Retina (tissue), 1 donor: ENCODE data around the gene KIRREL3.
A peak's percentile ranks its signal among the peaks of the same experiment; 100 is the strongest.

Experiments
- DNase-seq: peaks from one replicate; pipeline ENCODE4 v3.0.0-alpha.2; 2016

KIRREL3 gene

DNA sequence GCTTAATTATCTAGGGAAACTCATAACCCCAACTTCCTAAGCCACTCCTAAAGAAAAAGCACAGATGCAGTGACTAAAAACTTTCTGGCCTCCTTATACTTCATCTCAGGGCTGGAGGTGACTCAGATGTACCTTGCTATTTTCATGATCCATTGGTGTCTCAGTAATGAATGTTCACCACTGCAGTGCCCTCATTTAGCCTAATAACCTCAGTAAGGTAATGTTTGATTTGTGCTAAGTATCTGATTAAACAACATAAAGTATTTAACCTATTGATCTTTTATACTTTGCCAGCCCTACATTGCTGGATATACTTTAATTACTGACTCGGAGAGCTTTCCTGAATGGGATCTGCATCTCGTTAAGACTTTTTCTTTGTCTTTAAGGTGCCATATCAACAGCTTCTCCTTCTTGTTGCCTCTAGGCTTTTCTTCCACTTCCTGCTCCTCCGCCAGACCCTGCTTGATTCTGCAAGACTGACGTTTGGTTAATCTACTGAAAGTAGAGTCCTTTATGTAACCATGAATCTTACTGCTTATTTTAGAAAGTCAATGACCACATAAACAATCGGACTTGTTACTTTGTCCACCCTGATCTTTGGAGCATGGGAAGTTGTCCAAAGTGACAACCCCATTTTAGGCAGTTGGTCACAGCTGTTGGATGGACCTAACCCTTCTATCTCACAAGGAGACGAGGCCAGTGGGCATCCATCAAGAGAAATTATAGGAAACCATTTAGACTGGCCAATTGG, 342.1 kb downstream of the KIRREL3 start:
- no peak for DNase-seq

DNA sequence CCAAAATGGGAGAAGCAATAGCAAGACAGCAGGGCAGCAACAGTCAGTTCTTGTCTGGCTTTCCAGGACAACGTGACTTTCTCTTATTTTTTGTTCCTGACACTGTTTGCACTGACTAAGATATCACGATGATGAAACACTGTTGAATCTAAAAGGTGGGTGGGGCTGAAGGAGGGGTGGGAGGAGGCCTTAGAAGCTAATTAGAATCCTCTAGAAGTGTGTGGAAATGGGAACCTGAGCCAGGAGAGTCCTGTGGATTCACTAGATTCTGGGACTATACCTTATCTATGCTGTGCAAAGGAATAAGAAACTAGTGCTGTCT, 344.8 kb downstream of the KIRREL3 start:
- no peak for DNase-seq

DNA sequence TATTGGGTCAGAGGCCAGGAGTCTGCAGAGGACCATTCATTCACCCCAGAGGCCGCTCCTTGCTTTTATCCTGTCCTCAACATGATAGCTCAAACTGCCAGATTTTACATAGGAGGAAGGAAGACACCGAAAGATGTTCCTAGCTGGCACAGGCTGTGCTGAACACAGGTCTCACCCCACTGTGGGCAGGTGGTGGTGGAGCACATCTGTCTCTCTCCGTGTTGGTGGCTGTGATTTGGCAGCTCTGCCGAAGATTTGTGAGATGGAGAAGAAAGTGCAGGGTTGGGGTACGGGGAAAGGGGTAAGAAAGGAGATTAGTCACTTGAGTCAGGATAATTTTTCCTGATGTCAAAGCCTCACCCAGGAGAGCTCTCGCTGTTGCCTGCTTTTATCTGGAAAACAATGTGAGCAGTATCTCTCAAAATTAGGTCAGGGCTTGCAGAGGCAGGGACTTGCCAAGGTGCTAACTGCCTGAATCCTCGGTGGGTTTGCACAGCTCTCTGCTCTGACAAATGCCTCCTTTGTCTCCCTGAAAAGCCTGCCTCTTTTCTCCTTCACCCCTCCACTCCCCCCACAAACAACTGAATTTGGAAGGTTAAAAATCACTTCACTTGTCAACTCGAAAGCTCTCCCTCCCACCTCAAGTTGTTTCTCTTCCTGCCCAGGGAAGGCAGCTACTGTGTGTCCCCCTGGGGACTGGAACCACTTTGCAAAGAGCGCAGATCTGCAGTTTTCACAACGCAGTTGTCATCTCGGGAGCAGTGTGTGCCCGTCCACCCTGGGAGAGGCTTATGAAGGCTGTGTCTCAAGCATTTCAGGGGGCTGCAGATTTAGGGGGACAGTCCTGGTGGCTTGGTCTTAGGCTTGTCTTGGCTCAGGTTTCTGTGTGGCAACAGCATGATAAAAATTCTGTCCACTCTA, 345.4 kb downstream of the KIRREL3 start:
- peak; percentile 76 for DNase-seq

- DNase-seq = no peak
These were observed 347.5 kb downstream of the KIRREL3 start for GRCh38 chr11:126653040-126653439.

DNA sequence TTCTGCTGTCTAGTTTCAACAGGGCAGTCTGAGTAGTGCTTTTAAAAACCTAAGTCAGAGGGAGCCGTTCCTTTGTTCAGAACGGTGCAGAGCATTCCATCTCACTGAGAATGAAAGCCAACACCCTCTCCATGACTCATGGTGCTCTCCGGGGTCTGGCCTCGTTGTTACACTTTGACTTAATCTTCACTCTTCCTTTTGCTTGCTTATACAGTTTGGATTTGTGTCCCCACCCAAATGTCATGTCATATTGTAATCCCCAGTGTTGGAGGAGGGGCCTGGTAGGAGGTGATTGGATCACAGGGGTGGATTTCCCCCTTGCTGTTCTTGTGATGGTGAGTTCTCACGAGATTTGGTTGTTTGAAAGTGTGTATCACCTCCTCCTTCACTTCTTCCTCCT, 352.8 kb downstream of the KIRREL3 start:
- no peak for DNase-seq

GRCh38 chr11:126646701-126647557, 353.6 kb downstream of the KIRREL3 start:
- no peak for DNase-seq

DNA sequence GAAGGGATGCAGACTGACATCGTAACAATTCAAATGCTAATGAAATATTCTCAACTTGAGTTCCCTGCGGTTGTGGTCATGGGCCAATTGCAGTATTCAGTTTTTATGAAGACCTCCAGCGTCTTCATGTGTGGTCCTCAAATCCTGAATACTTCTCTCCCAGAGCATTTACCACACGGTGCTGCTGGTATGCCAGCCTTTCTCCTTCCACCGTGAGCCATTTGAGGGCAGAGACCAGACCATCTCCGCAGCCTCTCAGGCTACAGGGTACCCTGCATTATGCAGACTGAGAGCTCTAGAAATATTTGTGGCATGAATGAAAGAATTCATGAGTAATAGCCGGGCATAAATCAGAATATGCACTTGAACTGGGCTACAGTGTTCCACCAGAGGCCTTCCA, 355.4 kb downstream of the KIRREL3 start:
- no peak for DNase-seq

DNA sequence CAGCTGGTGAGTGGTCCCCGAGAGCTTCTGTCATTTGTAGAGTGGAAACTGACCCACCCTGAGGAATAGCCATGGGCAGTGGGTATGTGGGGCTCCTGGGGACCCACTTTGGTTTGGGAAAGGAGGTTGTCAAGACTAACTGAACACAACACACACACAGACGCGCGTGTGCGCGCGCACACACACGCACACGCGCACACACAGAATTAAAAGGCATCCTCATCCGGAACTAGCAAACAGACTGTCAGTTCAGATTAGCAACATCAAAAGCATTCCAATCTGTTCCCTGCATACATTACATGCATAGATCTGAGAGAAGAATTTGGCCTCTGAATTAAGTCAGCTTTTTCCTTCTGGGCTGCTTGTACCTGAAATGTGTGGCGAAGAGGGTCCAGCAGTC, 360.4 kb downstream of the KIRREL3 start:
- peak; percentile 76 for DNase-seq

- no peak for DNase-seq
These were observed 360.9 kb downstream of the KIRREL3 start for GRCh38 chr11:126639692-126640091.

GRCh38 chr11:126638648-126639047, 361.9 kb downstream of the KIRREL3 start:
- DNase-seq = no peak

GRCh38 chr11:126637795-126638175, 362.8 kb downstream of the KIRREL3 start:
- no peak for DNase-seq

- DNase-seq = no peak
These were observed 363.4 kb downstream of the KIRREL3 start for GRCh38 chr11:126636911-126637794.

GRCh38 chr11:126635511-126635910, 365.1 kb downstream of the KIRREL3 start:
- DNase-seq = no peak

- no peak for DNase-seq
These were observed 365.6 kb downstream of the KIRREL3 start for GRCh38 chr11:126634963-126635362.

- no peak for DNase-seq
These were observed 367.2 kb downstream of the KIRREL3 start for GRCh38 chr11:126633330-126633729.

DNA sequence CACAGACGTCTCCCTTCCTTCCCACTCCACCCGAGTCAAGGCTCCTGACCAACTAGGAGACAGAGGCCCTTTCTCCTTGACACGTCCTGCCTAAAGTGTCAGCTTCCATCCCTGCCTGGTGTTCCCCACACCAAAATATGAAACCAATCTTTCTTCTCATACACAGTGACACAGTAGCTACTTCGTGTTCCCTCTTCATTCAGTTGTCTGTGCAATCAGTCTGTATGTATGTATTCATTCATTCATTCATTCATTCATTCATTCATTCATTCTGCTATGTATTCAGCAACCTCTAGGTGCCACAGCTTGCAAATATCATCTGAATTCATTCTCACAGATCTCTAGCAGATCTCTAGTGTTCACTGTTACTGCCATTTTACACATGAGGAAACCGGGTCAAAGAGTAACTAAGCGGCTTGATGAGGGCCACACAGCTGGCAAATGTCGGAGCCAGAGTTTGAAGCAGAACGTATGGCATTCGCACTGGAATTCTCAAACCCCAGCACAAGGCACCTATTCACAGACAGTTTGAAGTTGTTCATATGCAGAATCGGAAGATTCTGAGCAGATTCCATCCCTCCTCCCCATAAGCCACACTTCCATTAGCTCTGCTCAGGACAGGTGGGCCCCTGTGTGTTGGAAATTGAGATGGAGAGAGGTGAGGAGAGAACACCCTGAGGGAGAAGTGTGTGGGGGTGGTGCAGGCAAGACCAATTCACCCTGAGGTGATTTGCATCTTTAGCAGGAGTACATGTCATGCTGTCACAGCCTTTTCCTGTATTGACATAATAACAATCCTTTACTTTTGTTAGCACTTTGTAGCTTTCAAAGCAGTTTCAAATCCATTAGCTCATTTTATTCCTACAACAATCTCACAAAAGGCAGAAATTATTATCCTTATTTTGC, 369.4 kb downstream of the KIRREL3 start:
- DNase-seq = no peak

DNA sequence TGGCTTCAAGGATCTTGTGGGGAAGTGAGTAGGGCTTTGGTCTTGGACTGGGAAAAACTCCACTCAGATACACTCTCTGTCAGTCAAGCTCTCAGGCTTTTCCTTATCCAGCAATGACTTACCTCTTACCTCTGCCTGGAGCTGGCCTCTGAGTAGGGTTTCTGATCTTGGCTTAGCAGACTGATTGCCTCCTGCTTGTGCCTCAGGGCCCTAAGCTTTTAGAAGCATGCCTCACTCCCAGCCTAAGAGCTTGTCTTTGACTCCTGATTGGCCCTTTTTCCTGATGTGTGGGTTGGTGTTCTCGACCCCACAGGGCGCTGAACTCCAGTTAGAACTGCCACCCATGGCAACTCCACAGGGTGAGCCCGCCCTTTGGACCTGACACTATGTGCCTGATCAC, 370.1 kb downstream of the KIRREL3 start:
- no peak for DNase-seq

GRCh38 chr11:126628790-126629621, 371.6 kb downstream of the KIRREL3 start:
- DNase-seq = peak; percentile 77

- DNase-seq = no peak
These were observed 372.1 kb downstream of the KIRREL3 start for GRCh38 chr11:126628450-126628789.

DNA sequence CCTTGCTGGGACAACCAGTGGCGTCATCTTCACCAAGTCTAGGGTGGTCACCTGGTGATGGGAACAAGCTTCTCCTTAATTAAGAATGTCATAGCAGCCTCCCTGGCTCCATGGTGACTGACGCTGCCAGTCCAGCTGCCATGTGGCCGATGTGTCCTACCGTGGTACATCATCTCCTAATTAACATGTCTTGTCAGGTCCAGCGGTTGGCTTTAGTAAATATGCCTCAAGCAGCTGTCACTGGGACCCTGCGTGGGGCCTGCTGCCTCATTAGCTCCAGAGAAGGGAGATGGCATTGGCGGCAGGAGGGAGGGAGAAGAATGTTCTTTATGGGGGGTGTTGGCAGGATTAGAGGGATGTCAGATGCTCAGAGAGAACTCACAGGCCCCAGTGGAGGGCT, 373.1 kb downstream of the KIRREL3 start:
- DNase-seq = peak; percentile 87
